Measurements from ENCODE around the gene ZNF667. TPM values are rescaled to one million over a fixed set of nuclear protein-coding genes. Genes with fewer than 3 reads are reported as not detected.

The ZNF667 gene
- polyA plus RNA-seq, 1 donor from 2014 or later = 19.6 TPM

- no peak for TF ChIP-seq EP300 (conservative IDR thresholded peaks at IDR 0.05; ENCODE audit: poor library complexity, severe bottlenecking)
- TF ChIP-seq POLR2AphosphoS5 (IDR thresholded peaks at IDR 0.05) = no peak
- no peak for TF ChIP-seq MXI1 (conservative IDR thresholded peaks at IDR 0.05; ENCODE audit: poor library complexity, severe bottlenecking)
- TF ChIP-seq RAD21 (conservative IDR thresholded peaks at IDR 0.05) = no peak
- TF ChIP-seq TAF1 (IDR thresholded peaks at IDR 0.05; ENCODE audit: low read depth) = no peak
- no peak for TF ChIP-seq REST (IDR thresholded peaks at IDR 0.05; ENCODE audit: borderline replicate concordance)
- TF ChIP-seq EZH2 (IDR thresholded peaks at IDR 0.05; ENCODE audit: borderline replicate concordance, insufficient read depth, low read length, poor library complexity, severe bottlenecking) = no peak
- Histone ChIP-seq H3K27me3 (ENCODE audit: insufficient read depth, low read depth, low read length) (no peaks in the 10 kb centered on the region), H3K36me3 (ENCODE audit: insufficient read depth, low read length) (peaks cover 18% of the 10 kb centered on the region), H3F3A (ENCODE audit: insufficient read depth, low read length, poor library complexity, severe bottlenecking) (no peaks in the 10 kb centered on the region), H4K20me1 (ENCODE audit: insufficient read depth) (no peaks in the 10 kb centered on the region), H3K9me2 (ENCODE audit: insufficient read depth, low read length) (no peaks in the 10 kb centered on the region), H3K9ac (ENCODE audit: low read length) (peak overlapping the region; percentile 95), H3K79me2 (replicated peaks; ENCODE audit: insufficient read depth, low read length) (peaks cover 45% of the 10 kb centered on the region), H3K4me3 (ENCODE audit: low read length) (peak overlapping the region; percentile 81), H2AFZ (ENCODE audit: low read depth, low read length) (peak overlapping the region; percentile 94), H3K4me2 (ENCODE audit: low read length) (peak overlapping the region; percentile 56), H3K9me3 (ENCODE audit: low read length) (peaks cover 10% of the 10 kb centered on the region), H3K27ac (ENCODE audit: low read length) (peak overlapping the region; percentile 94)
These were observed 73.9 kb downstream of the ZNF667 start for GRCh38 chr19:56403261-56403660.

GRCh38 chr19:56400485-56400884, 76.7 kb downstream of the ZNF667 start:
- no peak overlapping the region for H3K9ac ChIP-seq (ENCODE audit: low read length)
- H3K4me3 ChIP-seq (ENCODE audit: low read length) = no peak overlapping the region
- H3K36me3 ChIP-seq (ENCODE audit: insufficient read depth, low read length) = peaks cover 3% of the 10 kb centered on the region
- no peaks in the 10 kb centered on the region for H4K20me1 ChIP-seq (ENCODE audit: insufficient read depth)
- H3K27me3 ChIP-seq (ENCODE audit: insufficient read depth, low read depth, low read length) = no peaks in the 10 kb centered on the region
- no peaks in the 10 kb centered on the region for H3K9me2 ChIP-seq (ENCODE audit: insufficient read depth, low read length)
- H3K9me3 ChIP-seq (ENCODE audit: low read length) = no peaks in the 10 kb centered on the region
- no peak overlapping the region for H3K27ac ChIP-seq (ENCODE audit: low read length)
- no peak overlapping the region for H3K4me2 ChIP-seq (ENCODE audit: low read length)
- no peaks in the 10 kb centered on the region for H3F3A ChIP-seq (ENCODE audit: insufficient read depth, low read length, poor library complexity, severe bottlenecking)
- no peak overlapping the region for H2AFZ ChIP-seq (ENCODE audit: low read depth, low read length)
- peaks cover 26% of the 10 kb centered on the region for H3K79me2 ChIP-seq (replicated peaks; ENCODE audit: insufficient read depth, low read length)
- TF ChIP-seq RAD21 (conservative IDR thresholded peaks at IDR 0.05) (no peak), EP300 (conservative IDR thresholded peaks at IDR 0.05; ENCODE audit: poor library complexity, severe bottlenecking) (no peak), EZH2 (IDR thresholded peaks at IDR 0.05; ENCODE audit: borderline replicate concordance, insufficient read depth, low read length, poor library complexity, severe bottlenecking) (no peak), POLR2AphosphoS5 (IDR thresholded peaks at IDR 0.05) (no peak)

- Histone ChIP-seq H3K9me3 (ENCODE audit: low read length) (no peaks in the 10 kb centered on the region), H3K27me3 (ENCODE audit: insufficient read depth, low read depth, low read length) (no peaks in the 10 kb centered on the region), H3K9ac (ENCODE audit: low read length) (no peak overlapping the region), H3K27ac (ENCODE audit: low read length) (no peak overlapping the region), H3K79me2 (replicated peaks; ENCODE audit: insufficient read depth, low read length) (peaks cover 12% of the 10 kb centered on the region), H3K4me2 (ENCODE audit: low read length) (no peak overlapping the region), H4K20me1 (ENCODE audit: insufficient read depth) (no peaks in the 10 kb centered on the region), H2AFZ (ENCODE audit: low read depth, low read length) (no peak overlapping the region), H3K4me3 (ENCODE audit: low read length) (no peak overlapping the region), H3K9me2 (ENCODE audit: insufficient read depth, low read length) (no peaks in the 10 kb centered on the region), H3F3A (ENCODE audit: insufficient read depth, low read length, poor library complexity, severe bottlenecking) (no peaks in the 10 kb centered on the region), H3K36me3 (ENCODE audit: insufficient read depth, low read length) (peaks cover 3% of the 10 kb centered on the region)
- TF ChIP-seq TAF1 (IDR thresholded peaks at IDR 0.05; ENCODE audit: low read depth) (no peak), MXI1 (conservative IDR thresholded peaks at IDR 0.05; ENCODE audit: poor library complexity, severe bottlenecking) (no peak), SMC3 (conservative IDR thresholded peaks at IDR 0.05; ENCODE audit: poor library complexity) (no peak), POLR2AphosphoS5 (IDR thresholded peaks at IDR 0.05) (no peak), REST (IDR thresholded peaks at IDR 0.05; ENCODE audit: borderline replicate concordance) (no peak), EZH2 (IDR thresholded peaks at IDR 0.05; ENCODE audit: borderline replicate concordance, insufficient read depth, low read length, poor library complexity, severe bottlenecking) (no peak), CTCF (IDR thresholded peaks at IDR 0.05; ENCODE audit: poor library complexity, severe bottlenecking) (no peak), RAD21 (conservative IDR thresholded peaks at IDR 0.05) (no peak), EP300 (conservative IDR thresholded peaks at IDR 0.05; ENCODE audit: poor library complexity, severe bottlenecking) (no peak)
These were observed 78.3 kb downstream of the ZNF667 start for GRCh38 chr19:56398809-56399208.

Measured in neural cell (in vitro differentiated cells).